Bronchial epithelial cell (primary cell): ENCODE measurements around the gene TRMT1. TPM values are rescaled to one million over a fixed set of nuclear protein-coding genes. Genes with fewer than 3 reads are reported as not detected.

ENCODE experiments used
- DNase-seq: peaks from one replicate; pipeline ENCODE4 v3.0.0-alpha.2; 2010; ENCODE audit warnings: low read depth
- FAIRE-seq: peaks from 2 replicates; lab custom pipeline; 2011; peaks lifted over from hg19 to GRCh38; lab: Jason Lieb, UNC
- H3K27me3 ChIP-seq: 2 replicates; pipeline ENCODE4 v1.5.1; 2011; ENCODE audit warnings: low read length; ENCODE audit not compliant: control insufficient read depth, insufficient read depth
- H3K36me3 ChIP-seq: 2 replicates; pipeline ENCODE4 v1.5.1; 2011; ENCODE audit warnings: low read length; ENCODE audit not compliant: control insufficient read depth, insufficient read depth
- H3K4me3 ChIP-seq: 2 replicates; pipeline ENCODE4 v1.5.1; 2011; ENCODE audit warnings: mild to moderate bottlenecking, low read depth, low read length, control low read depth
- CTCF ChIP-seq: IDR thresholded peaks from 2 replicates; pipeline ENCODE4 v1.5.1; 2011; ENCODE audit warnings: mild to moderate bottlenecking, moderate library complexity, low read length, control low read depth, inconsistent platforms; ENCODE audit not compliant: insufficient read depth, severe bottlenecking
- total RNA-seq: library from RNA; depleted of rRNA; stranded (reverse); fragments of >200 nt; gene quantifications from 2 replicates; pipeline ENCODE4 v1.2.1, GENCODE V29; 2014

Gene TRMT1
- total RNA-seq, 1 donor from 2014 or later, result 40.5 TPM

- FAIRE-seq (no peak), DNase-seq (no peak)
- Histone ChIP-seq H3K36me3 (peaks cover 9% of the 10 kb centered on the region), H3K27me3 (no peaks in the 10 kb centered on the region), H3K4me3 (no peak overlapping the region)
- TF ChIP-seq CTCF, result no peak
Observed at GRCh38 chr19:13071444-13072187, 44.9 kb downstream of the TRMT1 start.

DNA sequence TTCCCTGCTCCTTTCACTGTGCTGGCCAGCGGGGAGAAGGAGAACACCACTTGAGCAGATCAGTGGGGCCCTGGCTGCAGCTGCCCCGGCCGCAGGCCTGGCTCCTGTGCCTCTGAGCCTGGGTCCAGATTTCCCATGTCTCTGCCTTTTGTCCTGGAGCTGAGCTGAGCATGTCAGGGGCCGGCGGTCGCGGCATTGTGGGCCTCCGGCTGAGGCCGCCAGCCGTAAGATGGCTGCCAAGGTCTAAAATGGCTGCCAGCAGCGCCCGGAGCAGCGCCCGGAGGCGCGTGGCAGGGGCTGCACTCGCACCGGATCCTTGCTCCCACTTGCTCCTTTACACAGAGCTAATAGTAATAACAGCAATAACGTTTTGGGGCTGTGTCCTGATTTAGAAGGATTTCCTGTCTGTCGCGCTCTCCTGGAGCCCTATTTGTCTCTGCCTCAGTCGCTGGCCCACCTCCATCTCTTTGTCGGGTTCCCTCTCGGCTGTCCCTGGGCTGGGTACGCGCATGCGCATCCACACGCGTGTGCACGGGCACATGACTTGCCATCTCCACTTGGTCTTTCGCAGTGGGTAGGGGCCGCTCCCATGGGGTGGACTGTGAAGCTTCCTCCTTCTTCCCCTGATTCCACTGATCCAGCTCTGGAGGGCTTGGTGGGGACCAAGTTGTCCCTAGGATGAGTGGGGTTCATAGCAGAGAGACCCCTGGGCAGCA lies 46.0 kb downstream of the TRMT1 start:
- DNase-seq (no peak), FAIRE-seq (no peak)
- no peak overlapping the region for H3K4me3 ChIP-seq
- no peak for TF ChIP-seq CTCF
- H3K36me3 ChIP-seq, result peaks cover 9% of the 10 kb centered on the region
- no peaks in the 10 kb centered on the region for H3K27me3 ChIP-seq

- Histone ChIP-seq H3K27me3 (no peaks in the 10 kb centered on the region), H3K36me3 (peaks cover 5% of the 10 kb centered on the region), H3K4me3 (no peak overlapping the region)
- FAIRE-seq (no peak), DNase-seq (no peak)
- TF ChIP-seq CTCF, result no peak
Observed at GRCh38 chr19:13069415-13070359, 46.9 kb downstream of the TRMT1 start.

GRCh38 chr19:13068085-13068846 lies 48.3 kb downstream of the TRMT1 start:
- TF ChIP-seq CTCF, result no peak
- H3K36me3 ChIP-seq, result peaks cover 3% of the 10 kb centered on the region
- DNase-seq, result no peak
- no peak overlapping the region for H3K4me3 ChIP-seq
- no peaks in the 10 kb centered on the region for H3K27me3 ChIP-seq
- no peak for FAIRE-seq
